SK-N-SH treated with all-trans-retinoic acid at 6 μM for 48 hours (cell line): ENCODE data around the gene GUCA2A.

Experiments
- ATAC-seq: fragments of 200-7000 bp; cut with Tn5 transposase; 3 replicates; pipeline ENCODE4 v1.9.1; 2020; ENCODE audit warnings: mild to moderate bottlenecking, moderate library complexity
- ARNTL ChIP-seq: fragments of 450-650 bp; formaldehyde crosslinking; IDR thresholded peaks from 2 replicates; pipeline ENCODE4 v1.5.0; 2020; ENCODE audit warnings: low read depth, mild to moderate bottlenecking, moderate library complexity, borderline replicate concordance
- BACH2 ChIP-seq: fragments of 250-450 bp; sonication (Bioruptor Pico); IDR thresholded peaks from 2 replicates; pipeline ENCODE4 v1.9.0; 2021; ENCODE audit warnings: mild to moderate bottlenecking, borderline replicate concordance
- CREB5 ChIP-seq: fragments of 250-450 bp; sonication (Bioruptor Pico); IDR thresholded peaks from 2 replicates; pipeline ENCODE4 v1.5.1; 2020; ENCODE audit warnings: low read depth, mild to moderate bottlenecking, moderate library complexity
- CSDC2 ChIP-seq: fragments of 250-450 bp; sonication (Bioruptor Pico); IDR thresholded peaks from 2 replicates; pipeline ENCODE4 v1.5.0; 2020; ENCODE audit warnings: mild to moderate bottlenecking, moderate library complexity
- CSRNP3 ChIP-seq: fragments of 250-450 bp; sonication (Bioruptor Pico); IDR thresholded peaks from 2 replicates; pipeline ENCODE4 v1.5.1; 2021; ENCODE audit warnings: mild to moderate bottlenecking, moderate library complexity
- ESRRG ChIP-seq: fragments of 250-450 bp; sonication (Bioruptor Pico); IDR thresholded peaks from 2 replicates; pipeline ENCODE4 v1.6.1; 2021; ENCODE audit warnings: mild to moderate bottlenecking
- GLIS3 ChIP-seq: fragments of 250-450 bp; sonication (Bioruptor Pico); IDR thresholded peaks from 2 replicates; pipeline ENCODE4 v1.5.0; 2020; ENCODE audit warnings: mild to moderate bottlenecking, moderate library complexity
- ISL1 ChIP-seq: fragments of 250-450 bp; sonication (Bioruptor Pico); IDR thresholded peaks from 2 replicates; pipeline ENCODE4 v2.1.2; 2022; ENCODE audit warnings: mild to moderate bottlenecking, moderate library complexity
- OSR1 ChIP-seq: fragments of 250-450 bp; sonication (Bioruptor Pico); IDR thresholded peaks from 2 replicates; pipeline ENCODE4 v1.8.0; 2022; ENCODE audit warnings: moderate library complexity, mild to moderate bottlenecking, inconsistent platforms
- PATZ1 ChIP-seq: fragments of 250-450 bp; sonication (Bioruptor Pico); IDR thresholded peaks from 2 replicates; pipeline ENCODE4 v1.8.0; 2020; ENCODE audit warnings: mild to moderate bottlenecking, moderate library complexity, borderline replicate concordance
- POU6F1 ChIP-seq: fragments of 250-450 bp; sonication (Bioruptor Pico); IDR thresholded peaks from 2 replicates; pipeline ENCODE4 v1.8.0; 2021; ENCODE audit warnings: low read depth, mild to moderate bottlenecking, moderate library complexity, borderline replicate concordance
- PPARA ChIP-seq: fragments of 250-450 bp; sonication (Bioruptor Pico); IDR thresholded peaks from 2 replicates; pipeline ENCODE4 v1.5.0; 2020; ENCODE audit warnings: mild to moderate bottlenecking, borderline replicate concordance
- RARB ChIP-seq: fragments of 250-450 bp; sonication (Bioruptor Pico); IDR thresholded peaks from 2 replicates; pipeline ENCODE4 v1.8.0; 2021; ENCODE audit warnings: mild to moderate bottlenecking, moderate library complexity
- TCF4 ChIP-seq: fragments of 250-450 bp; sonication (Bioruptor Pico); IDR thresholded peaks from 2 replicates; pipeline ENCODE4 v1.8.0; 2021; ENCODE audit warnings: mild to moderate bottlenecking, moderate library complexity, borderline replicate concordance
- TOX ChIP-seq: fragments of 250-450 bp; sonication (Bioruptor Pico); IDR thresholded peaks from 2 replicates; pipeline ENCODE4 v1.8.0; 2021; ENCODE audit warnings: mild to moderate bottlenecking, moderate library complexity, borderline replicate concordance
- ZC3H10 ChIP-seq: fragments of 250-450 bp; sonication (Bioruptor Pico); IDR thresholded peaks from 2 replicates; pipeline ENCODE4 v1.5.1; 2021; ENCODE audit warnings: mild to moderate bottlenecking, moderate library complexity
- ZFP3 ChIP-seq: fragments of 250-450 bp; sonication (Bioruptor Pico); IDR thresholded peaks from 2 replicates; pipeline ENCODE4 v1.5.0; 2020; ENCODE audit warnings: mild to moderate bottlenecking, moderate library complexity
- ZFP30 ChIP-seq: fragments of 450-650 bp; formaldehyde crosslinking; IDR thresholded peaks from 2 replicates; pipeline ENCODE4 v1.5.0; 2022; ENCODE audit warnings: mild to moderate bottlenecking, moderate library complexity
- ZNF565 ChIP-seq: fragments of 450-650 bp; formaldehyde crosslinking; conservative IDR thresholded peaks from 2 replicates; pipeline ENCODE4 v1.5.0; 2020; ENCODE audit warnings: low read depth, mild to moderate bottlenecking, moderate library complexity
- ZNF70 ChIP-seq: fragments of 450-650 bp; formaldehyde crosslinking; IDR thresholded peaks from 2 replicates; pipeline ENCODE4 v1.5.0; 2020; ENCODE audit warnings: mild to moderate bottlenecking, moderate library complexity
- ZNF8 ChIP-seq: fragments of 450-650 bp; formaldehyde crosslinking; IDR thresholded peaks from 2 replicates; pipeline ENCODE4 v1.5.0; 2020; ENCODE audit warnings: mild to moderate bottlenecking, moderate library complexity

Gene GUCA2A

GRCh38 chr1:42195841-42196240 is 31.3 kb upstream of the GUCA2A start:
- TF ChIP-seq ESRRG (no peak), ARNTL (no peak), ZNF8 (no peak), ZNF565 (CRISPR knock-in tag) (no peak), CSRNP3 (no peak), PPARA (no peak), ZFP3 (no peak), TCF4 (CRISPR knock-in tag) (no peak), ZC3H10 (CRISPR knock-in tag) (no peak), CREB5 (no peak)
- TF ChIP-seq, all 23 proteins: peak for 0
- ATAC-seq, result no peak

- ATAC-seq, result no peak
- no peak for TF ChIP-seq CSDC2 (CRISPR knock-in tag)
- no peak for TF ChIP-seq PATZ1
- TF ChIP-seq ZFP3, result no peak
- no peak for TF ChIP-seq TOX (CRISPR knock-in tag)
- no peak for TF ChIP-seq ARNTL
- no peak for TF ChIP-seq ZC3H10 (CRISPR knock-in tag)
- TF ChIP-seq ISL1 (CRISPR knock-in tag), result no peak
- no peak for TF ChIP-seq POU6F1 (CRISPR knock-in tag)
- no peak for TF ChIP-seq GLIS3 (CRISPR knock-in tag)
- TF ChIP-seq BACH2, result no peak
- TF ChIP-seq ZNF70 (CRISPR knock-in tag), result no peak
- TF ChIP-seq OSR1 (CRISPR knock-in tag), result no peak
- no peak for TF ChIP-seq ESRRG
These were observed 27.6 kb upstream of the GUCA2A start for GRCh38 chr1:42192106-42192505.

GRCh38 chr1:42191319-42191718 is 26.8 kb upstream of the GUCA2A start:
- ATAC-seq, result no peak
- no peak for TF ChIP-seq ZC3H10 (CRISPR knock-in tag)
- TF ChIP-seq BACH2, result no peak
- TF ChIP-seq GLIS3 (CRISPR knock-in tag), result no peak
- TF ChIP-seq CSDC2 (CRISPR knock-in tag), result no peak
- TF ChIP-seq ESRRG, result no peak
- TF ChIP-seq RARB, result no peak
- TF ChIP-seq ZFP3, result no peak
- no peak for TF ChIP-seq POU6F1 (CRISPR knock-in tag)
- no peak for TF ChIP-seq ZNF8
- no peak for TF ChIP-seq TCF4 (CRISPR knock-in tag)
- TF ChIP-seq CREB5, result no peak
- no peak for TF ChIP-seq ZFP30 (CRISPR knock-in tag)
